Superior temporal gyrus (tissue), 1 donor: ENCODE results near the gene KCNT2.

Source experiments
- DNase-seq: peaks from one replicate; pipeline ENCODE4 v3.0.0-alpha.2; 2016; ENCODE audit errors: extremely low spot score

The KCNT2 gene

DNA sequence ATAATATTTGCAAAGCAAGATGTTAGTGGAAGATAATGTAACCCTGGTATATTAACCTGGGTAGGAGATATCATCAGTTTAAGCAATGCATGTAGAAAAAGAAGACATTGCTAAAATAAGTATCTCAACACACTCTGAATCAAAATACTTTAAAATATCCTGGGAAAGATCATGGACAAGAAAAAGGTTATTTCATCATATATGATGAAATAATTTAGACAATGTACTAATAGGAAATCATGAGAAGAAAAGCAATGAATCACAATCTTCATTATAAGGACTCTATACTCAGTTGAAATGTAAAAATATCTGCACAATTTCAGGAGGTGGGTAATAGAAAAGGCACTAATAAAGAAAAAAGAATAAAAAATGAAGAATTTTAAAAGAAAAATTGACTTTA is 158.8 kb downstream of the KCNT2 start:
- no peak for DNase-seq

DNA sequence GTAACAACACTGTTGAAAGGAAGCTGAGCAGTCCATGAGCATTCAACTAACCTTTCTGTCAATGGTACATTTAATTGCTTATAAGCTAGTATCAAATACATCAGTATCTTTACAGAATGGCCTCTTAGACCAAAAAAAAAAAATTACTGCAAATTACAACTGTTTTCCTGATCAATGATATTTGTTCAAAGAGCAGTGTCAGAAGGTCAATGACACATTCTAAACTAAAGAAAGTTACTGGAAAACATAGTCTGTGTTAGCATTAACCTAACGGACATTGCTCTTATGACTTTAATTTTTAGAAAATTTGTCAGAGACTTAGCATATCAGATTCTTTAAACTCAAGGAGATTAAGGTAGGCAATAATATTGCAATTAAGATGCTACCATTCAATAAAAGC is 162.5 kb downstream of the KCNT2 start:
- no peak for DNase-seq

DNA sequence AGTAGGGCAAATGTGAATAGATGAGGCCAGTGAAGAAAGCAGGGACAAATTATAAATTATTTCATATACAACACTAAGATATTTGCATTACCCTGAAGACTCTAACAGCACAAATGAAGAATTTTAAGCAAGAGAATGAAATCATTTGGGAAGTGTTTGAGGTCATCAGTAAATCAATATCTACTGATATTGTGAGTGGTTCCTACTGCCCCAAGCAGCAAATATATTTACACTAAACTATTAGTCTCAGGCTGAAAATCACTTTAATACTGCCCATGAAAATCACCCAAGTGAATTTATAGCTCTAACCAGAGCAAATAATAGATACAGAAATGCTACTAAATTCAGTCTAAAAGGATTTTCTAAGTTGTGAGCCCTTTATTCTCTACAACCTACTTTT is 163.6 kb downstream of the KCNT2 start:
- no peak for DNase-seq

DNA sequence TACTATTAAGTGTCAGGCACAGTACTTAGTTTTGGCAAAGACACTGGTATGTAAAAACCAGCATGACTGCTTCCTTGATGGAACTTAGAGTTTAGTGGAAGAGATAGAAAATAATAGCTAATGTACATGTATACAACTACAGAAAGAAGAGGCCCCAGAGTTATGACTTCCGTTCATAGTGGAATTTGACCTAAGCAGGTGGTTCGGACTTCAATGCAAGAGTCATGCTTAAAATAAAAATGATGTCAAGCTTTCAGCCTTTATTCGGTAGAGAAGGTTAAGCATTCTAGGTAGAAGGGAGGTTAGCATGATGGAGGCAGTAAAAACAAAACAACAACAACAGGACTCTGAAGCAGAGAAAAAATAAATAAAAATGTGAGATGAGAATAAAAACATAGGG is 165.9 kb downstream of the KCNT2 start:
- no peak for DNase-seq

DNA sequence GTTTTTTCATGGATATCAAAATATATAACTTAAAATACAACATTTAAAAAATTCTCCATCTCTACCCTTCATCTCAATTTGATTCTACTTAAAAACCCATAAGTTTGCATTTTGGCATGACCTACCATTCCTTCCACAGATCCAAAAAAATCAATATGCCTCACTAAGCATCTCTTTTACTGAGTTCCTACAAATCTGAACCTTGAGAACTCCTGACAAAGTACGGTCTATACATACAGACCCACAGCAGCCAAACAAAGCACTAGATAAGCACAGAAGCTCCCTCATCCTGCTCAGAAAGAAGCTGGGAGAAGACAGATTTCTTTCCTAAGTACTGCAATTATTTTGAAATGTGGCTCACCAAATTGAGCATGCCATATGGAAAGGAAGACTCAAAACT is 167.5 kb downstream of the KCNT2 start:
- DNase-seq = no peak

DNA sequence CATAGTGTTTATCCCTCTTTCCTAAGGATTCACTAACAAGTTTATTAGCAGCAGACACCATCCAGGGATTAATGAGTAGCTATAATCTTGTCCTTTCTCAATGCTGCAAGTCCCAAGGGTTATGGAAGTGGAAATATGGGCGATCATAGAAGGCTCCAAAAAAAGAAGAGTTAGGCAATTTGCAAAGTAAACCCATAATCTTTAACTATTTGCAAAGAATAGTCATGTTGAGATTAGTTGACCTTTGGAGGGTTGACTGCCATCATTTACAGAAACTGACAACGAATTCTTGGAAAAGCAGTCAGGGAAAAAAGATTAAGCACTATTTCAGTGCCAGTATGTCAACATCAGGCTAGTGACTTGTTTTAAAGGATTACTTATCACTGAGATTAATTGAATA is 169.9 kb downstream of the KCNT2 start:
- DNase-seq = no peak

DNA sequence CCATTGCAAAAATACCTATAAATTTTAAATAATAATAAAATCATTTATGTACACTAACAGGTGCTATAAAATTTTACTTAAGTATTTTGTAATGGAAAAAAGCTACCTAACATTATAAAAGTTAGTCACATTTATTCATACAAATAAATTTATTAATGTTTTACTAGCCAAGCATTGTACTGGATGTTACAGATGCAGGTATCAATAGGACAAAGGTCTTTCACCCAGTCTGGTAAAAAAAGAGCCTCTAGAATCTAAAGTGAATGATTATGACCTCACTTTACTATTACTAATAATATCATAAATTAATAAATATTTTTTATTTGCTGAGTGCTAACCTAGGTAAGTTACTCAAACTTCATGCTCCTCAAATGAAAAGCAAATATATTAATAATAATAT is 170.6 kb downstream of the KCNT2 start:
- DNase-seq = no peak

DNA sequence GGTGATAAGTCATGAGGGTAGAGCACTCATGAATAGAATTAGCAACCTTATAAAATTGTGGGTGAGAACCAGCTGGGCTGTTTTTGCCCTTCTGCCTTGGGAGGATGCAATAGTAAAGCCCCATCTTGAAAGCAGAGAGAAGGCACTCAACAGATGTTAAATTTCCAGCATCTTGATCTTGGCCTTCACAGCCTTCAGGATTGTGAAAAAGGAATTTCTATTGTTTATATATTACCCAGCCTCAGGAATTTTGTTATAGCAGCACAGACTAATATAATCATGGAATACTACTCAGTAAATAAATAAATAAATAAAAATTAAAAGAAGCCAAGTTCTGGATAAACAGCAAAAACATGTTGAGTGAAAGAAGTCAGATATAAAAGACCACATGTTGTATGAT is 175.2 kb downstream of the KCNT2 start:
- DNase-seq = no peak

DNA sequence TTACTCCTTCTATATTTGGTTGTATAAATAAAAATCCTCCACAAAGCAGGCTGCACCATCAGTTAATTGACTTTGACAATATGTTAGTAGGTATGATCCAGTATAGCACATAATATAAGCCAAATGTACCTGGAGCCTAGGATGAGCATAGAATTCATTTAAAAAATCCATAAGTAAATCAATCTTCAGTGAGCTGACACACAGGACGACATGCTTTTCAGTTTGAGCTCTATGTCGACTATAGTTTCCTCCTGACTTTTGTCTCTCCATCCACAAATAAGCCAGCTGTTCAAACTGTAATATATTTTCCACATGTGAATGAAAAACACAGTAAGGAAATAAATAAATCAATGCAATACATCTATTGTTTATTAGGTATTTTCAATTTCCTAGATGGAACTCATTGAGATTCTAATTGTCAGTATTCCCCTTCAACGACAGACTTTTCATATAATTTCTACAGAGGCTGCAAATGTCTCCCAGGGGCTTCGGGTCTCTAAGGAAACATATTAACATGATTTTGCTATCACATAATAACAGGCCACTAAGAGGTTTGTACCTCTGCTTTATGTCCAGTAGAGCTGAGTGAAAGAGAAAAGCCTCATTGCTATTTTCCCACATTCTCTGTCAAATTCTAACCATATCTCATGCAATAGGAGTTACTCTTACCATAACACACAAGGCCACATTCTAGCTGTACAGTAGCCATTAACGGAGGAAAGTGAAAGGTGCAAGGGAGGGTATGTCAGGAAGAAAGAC is 180.1 kb downstream of the KCNT2 start:
- DNase-seq = no peak

DNA sequence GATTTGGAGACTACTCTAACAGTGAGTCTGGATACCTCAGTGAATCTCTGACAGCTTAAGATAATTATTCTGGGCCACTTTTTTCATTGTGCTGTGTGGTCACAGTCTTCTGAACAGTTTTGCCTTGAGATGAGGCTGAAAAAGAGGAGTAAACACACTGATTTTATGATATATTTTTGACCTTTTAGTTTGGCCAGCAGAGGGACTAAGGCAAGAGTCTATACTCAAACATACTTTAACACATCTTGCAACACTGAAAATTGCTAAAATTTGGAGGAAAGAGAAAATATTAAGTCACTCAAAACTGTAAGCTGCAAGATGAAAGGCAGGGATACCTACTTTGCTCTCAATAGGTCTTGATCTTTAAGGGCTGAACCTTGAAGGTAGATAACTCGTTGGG is 182.7 kb downstream of the KCNT2 start:
- DNase-seq = no peak

DNA sequence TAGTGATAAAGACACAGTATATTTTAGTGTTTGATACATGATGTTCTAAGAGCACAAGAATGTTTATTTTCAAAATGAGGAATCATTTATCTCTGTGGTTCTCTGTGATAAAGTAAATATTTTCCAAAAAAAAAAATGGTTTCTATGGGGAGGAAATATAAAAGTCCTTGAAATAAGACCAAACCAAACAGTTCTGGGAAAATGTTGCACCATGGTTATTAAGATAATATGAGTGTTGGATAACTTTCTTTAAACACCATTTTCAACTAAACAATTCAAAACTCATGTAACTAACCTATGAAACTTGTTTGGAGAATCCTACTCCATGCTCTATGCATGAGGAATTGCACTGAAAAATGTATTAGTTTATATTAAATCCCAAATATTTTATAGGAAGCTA is 184.6 kb downstream of the KCNT2 start:
- DNase-seq = no peak

DNA sequence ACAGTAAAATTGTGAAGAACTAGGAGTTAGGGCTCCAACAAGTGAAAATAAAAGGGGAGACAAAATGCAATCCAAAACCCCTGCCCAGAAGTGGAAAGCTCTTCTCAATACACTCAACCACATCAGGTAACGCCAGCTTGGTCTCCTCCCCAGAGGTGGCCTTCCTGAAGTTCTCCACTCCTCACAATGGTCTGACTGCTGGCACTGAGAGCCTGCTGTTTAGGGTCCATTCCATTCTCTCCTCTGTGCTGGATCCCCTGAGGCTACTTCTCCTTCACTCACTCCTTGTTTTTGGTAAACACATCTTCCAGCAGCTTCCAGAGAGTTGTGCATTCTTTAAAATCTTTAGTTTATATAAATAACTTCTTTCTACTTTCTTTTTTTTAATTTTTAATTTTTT is 189.5 kb downstream of the KCNT2 start:
- DNase-seq = no peak

DNA sequence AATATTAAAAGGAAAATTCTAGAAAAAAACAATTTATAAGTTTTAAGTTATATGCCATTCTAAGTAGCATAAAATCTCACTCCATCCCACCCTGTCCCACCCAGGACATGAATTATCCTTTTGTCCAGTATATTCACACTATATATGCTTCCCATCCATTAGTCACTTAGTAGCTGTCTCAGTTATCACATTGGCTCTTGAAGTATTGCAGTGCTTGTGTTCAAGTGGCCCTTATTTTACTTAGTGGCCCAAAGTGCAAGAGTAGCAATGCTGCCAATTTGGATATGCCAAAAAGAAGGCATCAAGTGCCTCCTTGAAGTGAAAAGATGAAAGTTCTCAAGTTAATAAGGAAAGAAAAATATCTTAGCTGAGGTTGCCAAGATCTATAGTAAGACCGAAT is 192.3 kb downstream of the KCNT2 start:
- no peak for DNase-seq

DNA sequence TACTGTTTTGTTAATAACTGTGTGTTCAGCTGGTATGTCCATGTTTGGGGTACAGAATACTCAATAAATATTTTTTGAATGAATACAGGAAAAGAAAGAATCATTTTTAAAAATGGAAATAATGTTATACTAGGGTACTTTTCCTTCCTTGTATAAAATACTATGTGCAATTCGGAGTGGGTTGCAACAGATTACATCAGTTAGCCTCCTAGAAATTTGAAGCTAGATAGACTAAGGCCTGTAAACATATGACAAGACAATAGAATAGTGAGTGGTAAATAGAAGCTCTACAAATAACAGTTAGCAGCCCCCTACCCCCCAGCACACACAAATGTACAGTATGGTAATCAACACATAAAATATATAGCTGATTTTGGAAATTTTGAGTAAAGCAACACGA is 195.9 kb downstream of the KCNT2 start:
- no peak for DNase-seq

DNA sequence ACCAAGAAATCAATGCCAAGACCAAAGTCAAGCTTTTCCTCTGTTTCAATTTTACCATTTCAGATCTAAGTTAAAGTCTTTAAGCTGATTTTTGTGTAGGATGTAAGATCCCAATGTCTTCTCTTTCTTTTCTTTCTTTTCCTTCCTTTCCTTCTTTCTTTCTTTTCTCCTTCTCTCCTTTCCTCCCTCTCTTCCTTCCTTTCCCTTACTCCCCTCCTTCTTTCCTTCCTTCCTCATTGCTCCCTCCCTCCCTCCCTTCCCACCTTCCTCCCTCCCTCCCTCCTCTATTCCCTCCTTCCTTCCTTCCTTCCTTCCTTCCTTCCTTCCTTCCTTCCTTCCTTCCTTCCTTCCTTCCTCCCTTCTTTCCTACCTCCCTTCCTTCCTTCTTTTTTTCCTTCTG is 197.5 kb downstream of the KCNT2 start:
- DNase-seq = no peak

DNA sequence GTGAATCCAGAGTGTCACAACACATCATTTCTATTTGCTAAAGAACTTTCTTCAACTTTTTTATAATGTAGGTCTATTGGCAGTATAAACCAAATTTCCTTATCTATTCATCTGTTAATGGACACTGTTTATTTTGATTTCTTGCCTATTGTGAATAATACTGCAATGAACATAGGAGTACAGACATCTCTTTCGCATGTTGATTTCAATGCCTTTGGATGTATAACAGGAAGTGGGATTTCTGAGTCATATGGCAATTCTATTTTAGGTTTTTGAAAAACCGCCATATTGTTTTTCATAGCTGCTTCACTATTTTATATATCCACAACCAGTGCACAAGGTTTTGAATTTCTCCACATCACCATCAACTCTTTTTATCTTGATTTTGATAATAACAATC is 198.7 kb downstream of the KCNT2 start:
- no peak for DNase-seq

DNA sequence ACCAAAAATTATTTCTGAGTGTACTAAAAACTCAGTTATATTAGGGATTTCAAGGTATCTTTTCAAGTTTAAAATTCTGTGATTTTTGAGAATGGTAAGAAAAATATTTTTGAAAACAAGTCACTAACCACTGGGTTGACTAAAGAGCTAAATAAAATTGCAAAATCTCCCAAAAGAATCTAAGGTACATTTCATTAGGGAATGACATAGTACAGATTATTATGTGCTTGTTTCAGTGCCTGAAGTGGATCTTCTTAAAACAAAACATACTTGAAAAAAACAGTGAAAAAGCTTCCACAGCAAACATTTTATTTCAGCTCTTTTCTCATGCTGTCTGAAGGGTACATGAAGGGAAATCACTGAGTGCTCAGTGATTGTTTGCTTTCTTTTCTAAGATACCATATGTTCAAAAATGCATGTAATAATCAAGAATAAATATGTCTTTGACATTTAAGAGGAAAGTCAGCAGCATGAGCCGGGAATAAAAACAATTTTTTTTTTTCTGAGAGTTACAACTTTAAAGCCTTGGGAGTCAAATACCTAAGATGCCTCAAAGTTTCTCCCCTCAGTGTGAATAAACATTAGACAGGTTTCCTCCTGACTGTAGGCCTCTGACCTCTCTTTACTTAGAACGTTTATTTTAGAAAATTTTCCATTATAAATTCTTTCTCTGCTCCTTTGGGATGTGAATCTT is 200.7 kb downstream of the KCNT2 start:
- no peak for DNase-seq

DNA sequence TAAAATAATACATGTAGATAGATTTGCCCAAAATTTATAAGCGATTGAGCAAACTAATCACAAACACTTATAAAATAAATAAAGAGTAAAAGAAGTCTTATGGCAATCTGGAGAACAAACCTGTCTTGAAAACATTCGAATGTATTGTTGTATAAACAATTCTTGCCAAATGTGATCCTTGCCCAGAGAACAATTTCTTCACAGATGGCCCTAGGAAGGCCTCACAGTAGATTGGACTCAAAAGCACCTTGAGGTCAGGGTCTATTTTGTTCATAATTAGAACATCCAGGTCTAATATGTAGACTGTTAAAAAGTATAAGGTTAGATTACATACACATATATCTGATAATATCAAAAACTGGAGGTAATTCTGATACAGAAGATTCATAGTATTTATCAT is 202.4 kb downstream of the KCNT2 start:
- no peak for DNase-seq

DNA sequence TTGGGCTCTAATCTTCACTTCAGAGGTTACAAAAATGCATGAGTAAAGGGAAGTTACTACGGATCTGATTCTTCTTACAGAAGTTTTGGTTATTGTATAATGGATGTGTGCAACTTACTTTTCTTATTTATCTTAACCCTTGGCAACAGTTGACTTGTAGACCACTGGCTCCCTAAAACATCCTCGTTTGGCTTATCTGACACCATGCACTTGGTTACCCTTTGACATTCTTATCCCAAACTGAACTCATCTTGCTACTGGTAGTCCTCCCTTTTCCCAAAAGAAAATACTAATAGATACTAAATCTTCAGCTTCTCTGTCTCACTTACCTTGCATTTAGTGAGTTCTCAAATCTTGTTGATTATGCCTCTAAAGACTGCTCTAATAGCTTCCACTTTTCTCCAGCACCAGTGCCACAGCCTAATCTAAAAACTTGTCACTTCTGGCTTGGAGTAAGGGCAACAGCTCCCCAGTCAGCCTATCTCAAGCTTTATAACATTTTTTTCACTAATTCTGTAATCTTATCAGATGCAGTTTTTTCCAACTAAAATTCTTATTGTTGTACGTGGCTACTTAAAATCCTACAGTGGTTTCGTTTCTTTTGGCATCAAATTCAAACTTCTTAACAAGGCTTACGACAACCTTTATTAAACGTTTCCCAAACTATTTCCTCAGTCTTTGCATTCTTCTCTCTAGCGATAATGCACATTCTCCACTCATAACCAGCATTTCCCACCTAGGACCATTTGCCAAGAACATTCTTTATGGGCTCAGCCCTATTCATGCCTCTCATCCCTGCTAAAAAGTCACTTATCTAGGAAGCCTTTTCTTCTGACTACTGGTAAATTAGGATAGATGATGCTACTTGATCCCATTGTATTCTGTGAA is 204.2 kb downstream of the KCNT2 start:
- DNase-seq = no peak

DNA sequence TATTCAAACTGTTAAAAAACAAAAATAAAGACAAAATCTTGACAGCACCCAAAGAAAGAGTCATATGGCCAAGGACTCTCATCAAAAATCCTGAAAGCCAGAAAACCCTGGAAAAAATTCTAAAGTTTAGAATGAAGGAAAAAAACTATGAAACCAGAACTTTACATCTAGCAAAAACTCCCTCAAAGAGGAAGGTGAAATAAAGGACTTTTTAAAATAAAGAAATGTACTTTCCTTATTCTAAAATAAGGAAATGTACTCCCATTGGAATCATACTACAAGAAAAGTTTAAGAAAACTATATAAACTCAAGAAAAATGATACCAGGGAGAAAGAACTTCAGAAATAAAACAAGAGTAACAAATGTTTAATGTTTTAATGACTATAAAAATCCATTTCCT is 206.3 kb downstream of the KCNT2 start:
- no peak for DNase-seq

DNA sequence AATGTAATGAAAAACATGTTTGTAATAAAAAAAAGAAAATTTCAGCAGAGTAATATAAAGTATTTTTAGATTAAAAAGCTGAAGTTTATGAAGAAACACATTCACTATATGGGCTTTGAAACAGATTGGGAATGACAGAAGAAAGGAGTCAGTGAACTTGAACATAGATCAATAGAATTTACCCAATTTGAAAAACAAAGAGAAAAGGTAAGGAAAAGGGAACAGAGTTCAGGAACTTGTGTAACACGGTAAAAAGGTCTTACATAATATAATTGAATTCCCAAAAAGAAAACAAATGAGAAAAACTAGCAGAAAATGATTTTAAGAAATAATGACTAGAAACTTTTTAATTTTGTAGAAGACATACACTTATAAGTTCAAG is 206.8 kb downstream of the KCNT2 start:
- DNase-seq = no peak
